HCT116 (cell line): ENCODE data around the gene HOXC12. TPM values are rescaled to one million over a fixed set of nuclear protein-coding genes. Genes with fewer than 3 reads are reported as not detected.

Source experiments
- ATAC-seq: fragments of 200-7000 bp; cut with Tn5 transposase; 2 replicates; pipeline ENCODE4 v1.9.1; 2020; ENCODE audit warnings: mild to moderate bottlenecking, moderate library complexity
- BruUV-seq: library from RNA; stranded (reverse); fragments of 400-500 nt; replicated peaks from 2 replicates; lab custom pipeline; 2021; lab: Mats Ljungman, UMichigan
- CTCF ChIA-PET: fragments of 300-600 bp; sonication (Branson Sonifier 250); formaldehyde crosslinking; loops from one replicate; lab custom pipeline; 2021; ENCODE audit warnings: antibody characterized with exemption; lab: Charles Lee
- POLR2A ChIA-PET: fragments of 300-600, 350-600 bp; sonication (Branson Sonifier 250); formaldehyde crosslinking; loops from one replicate; lab custom pipeline; 2021; ENCODE audit warnings: antibody characterized with exemption; lab: Charles Lee
- RAD21 ChIA-PET, 2 experiments: fragments of 300-600 bp; sonication (Branson Sonifier 250); formaldehyde crosslinking; loops; one replicate each; lab custom pipeline; 2023; ENCODE audit warnings: low total read pairs in 2 of 2; ENCODE audit not compliant: uncharacterized antibody in 2 of 2, unreplicated experiment in 2 of 2, low non-redundant PET in 1 of 2; lab: Charles Lee
- DNase-seq: peaks from one replicate; pipeline ENCODE4 v3.0.0-alpha.2; 2010; ENCODE audit warnings: low read depth, low spot score
- H2AFZ ChIP-seq: fragments of 200-600 bp; shearing (Covaris generic), sonication (generic); 2 replicates; pipeline ENCODE4 v1.6.1; 2017; ENCODE audit warnings: low read depth, mixed run types, mixed read lengths, antibody characterized with exemption, low read length; ENCODE audit not compliant: poor library complexity, severe bottlenecking
- H3K27ac ChIP-seq: 2 replicates; pipeline ENCODE4 v1.5.1; 2012; ENCODE audit warnings: low read depth, low read length
- H3K27me3 ChIP-seq: fragments of 200-600 bp; sonication (generic); 2 replicates; pipeline ENCODE4 v1.6.1; 2016; ENCODE audit warnings: mixed run types, low read length, mixed read lengths; ENCODE audit not compliant: insufficient read depth
- H3K36me3 ChIP-seq, 2 experiments: fragments of 200-500 bp in 1 of 2; fragments of 200-600 bp in 1 of 2; sonication (Bioruptor generic) in 1 of 2; sonication (generic) in 1 of 2; 2 replicates each; pipeline versions ENCODE4 v1.5.1 to v1.6.1; 2014 to 2016; ENCODE audit warnings: low read length in 2 of 2, inconsistent platforms in 1 of 2, mixed read lengths in 1 of 2, mixed run types in 1 of 2; ENCODE audit not compliant: insufficient read depth in 2 of 2, control insufficient read depth in 1 of 2
- H3K4me1 ChIP-seq, 2 experiments: fragments of 200-600 bp in 1 of 2; sonication (generic) in 1 of 2; 2 replicates each; pipeline versions ENCODE4 v1.5.1 to v1.6.1; 2012 to 2017; ENCODE audit warnings: low read length in 2 of 2, inconsistent platforms in 1 of 2, mild to moderate bottlenecking in 1 of 2, mixed read lengths in 1 of 2, mixed run types in 1 of 2, moderate library complexity in 1 of 2; ENCODE audit not compliant: insufficient read depth in 2 of 2, control insufficient read depth in 1 of 2
- H3K4me2 ChIP-seq: fragments of 200-600 bp; sonication (generic); 2 replicates; pipeline ENCODE4 v1.6.1; 2017; ENCODE audit warnings: mixed run types, low read length, mixed read lengths
- H3K4me3 ChIP-seq, 2 experiments: fragments of 200-600 bp in 1 of 2; sonication (generic) in 1 of 2; replicated peaks in 1 of 2; 2 replicates each; pipeline ENCODE4 v1.5.1; 2011 to 2016; ENCODE audit warnings: low read length in 2 of 2, control low read depth in 1 of 2, low read depth in 1 of 2, mild to moderate bottlenecking in 1 of 2, mixed read lengths in 1 of 2, mixed run types in 1 of 2
- H3K79me2 ChIP-seq: fragments of 200-600 bp; sonication (generic); 2 replicates; pipeline ENCODE4 v1.6.1; 2017; ENCODE audit warnings: mild to moderate bottlenecking, mixed run types, low read length, moderate library complexity, mixed read lengths; ENCODE audit not compliant: insufficient read depth
- H3K9ac ChIP-seq: fragments of 200-600 bp; sonication (generic); 2 replicates; pipeline ENCODE4 v1.6.1; 2016; ENCODE audit warnings: low read length, mixed read lengths
- H3K9me2 ChIP-seq: fragments of 200-600 bp; sonication (generic), shearing (Covaris generic); 2 replicates; pipeline ENCODE4 v1.6.1; 2017; ENCODE audit warnings: mixed run types, mild to moderate bottlenecking, moderate library complexity; ENCODE audit not compliant: insufficient read depth
- H3K9me3 ChIP-seq, 2 experiments: fragments of 200-500 bp in 1 of 2; fragments of 200-600 bp in 1 of 2; sonication (Bioruptor generic) in 1 of 2; sonication (generic) in 1 of 2; 2 replicates each; pipeline ENCODE4 v1.6.1; 2014 to 2017; ENCODE audit warnings: low read length in 2 of 2, mixed read lengths in 2 of 2, inconsistent platforms in 1 of 2, low read depth in 1 of 2, mild to moderate bottlenecking in 1 of 2, mixed run types in 1 of 2, moderate library complexity in 1 of 2; ENCODE audit not compliant: control insufficient read depth in 1 of 2, insufficient read depth in 1 of 2
- H4K20me1 ChIP-seq: fragments of 200-600 bp; sonication (generic), shearing (Covaris generic); 2 replicates; pipeline ENCODE4 v1.6.1; 2017; ENCODE audit warnings: mixed run types, mild to moderate bottlenecking, moderate library complexity; ENCODE audit not compliant: insufficient read depth
- CTCF ChIP-seq, 3 experiments: fragments of 200-600 bp in 1 of 3; sonication (generic) in 1 of 3; IDR thresholded peaks in 2 of 3; conservative IDR thresholded peaks in 1 of 3; 2 replicates each; pipeline ENCODE4 v1.5.1; 2012 to 2017; ENCODE audit warnings: low read depth in 2 of 3, low read length in 2 of 3, antibody characterized with exemption in 1 of 3, borderline replicate concordance in 1 of 3, control low read depth in 1 of 3, mild to moderate bottlenecking in 1 of 3, mixed read lengths in 1 of 3, mixed run types in 1 of 3, moderate library complexity in 1 of 3; ENCODE audit not compliant: insufficient read depth in 1 of 3
- EGR1 ChIP-seq: IDR thresholded peaks from 2 replicates; pipeline ENCODE4 v1.6.1; 2012; ENCODE audit warnings: low read depth
- ELF1 ChIP-seq: IDR thresholded peaks from 2 replicates; pipeline ENCODE4 v1.6.1; 2012; ENCODE audit warnings: low read depth, borderline replicate concordance
- EZH2 ChIP-seq: fragments of 200-600 bp; sonication (generic); IDR thresholded peaks from 2 replicates; pipeline ENCODE4 v1.6.1; 2017; ENCODE audit warnings: antibody characterized with exemption, mixed run types
- EZH2phosphoT487 ChIP-seq: fragments of 200-600 bp; IDR thresholded peaks from 2 replicates; pipeline ENCODE4 v1.6.1; 2018; ENCODE audit warnings: antibody characterized with exemption, borderline replicate concordance
- JUND ChIP-seq: IDR thresholded peaks from 2 replicates; pipeline ENCODE4 v1.6.1; 2012
- POLR2AphosphoS5 ChIP-seq: IDR thresholded peaks from 2 replicates; pipeline ENCODE4 v1.6.1; 2011; ENCODE audit warnings: mild to moderate bottlenecking, low read depth, low read length, moderate library complexity
- REST ChIP-seq: IDR thresholded peaks from 2 replicates; pipeline ENCODE4 v1.6.1; 2012; ENCODE audit warnings: low read depth
- SIN3A ChIP-seq: IDR thresholded peaks from 2 replicates; pipeline ENCODE4 v1.6.1; 2012; ENCODE audit warnings: low read depth
- SRF ChIP-seq: IDR thresholded peaks from 2 replicates; pipeline ENCODE4 v1.6.1; 2012; ENCODE audit warnings: low read depth
- TCF7L2 ChIP-seq: IDR thresholded peaks from 2 replicates; pipeline ENCODE4 v1.7.0; 2011; ENCODE audit warnings: borderline replicate concordance, inconsistent platforms; ENCODE audit not compliant: insufficient read depth, insufficient read length; ENCODE audit errors: extremely low read depth
- YY1 ChIP-seq: IDR thresholded peaks from 2 replicates; pipeline ENCODE4 v1.6.1; 2011; ENCODE audit warnings: low read length, low read depth, moderate library complexity, mild to moderate bottlenecking; ENCODE audit not compliant: insufficient replicate concordance; ENCODE audit errors: extremely low read depth
- ZFX ChIP-seq: fragments of 450-650 bp; IDR thresholded peaks from 2 replicates; pipeline ENCODE4 v1.6.1; 2017
- ZNF274 ChIP-seq: fragments of 200-500 bp; sonication (Bioruptor generic); IDR thresholded peaks from 2 replicates; pipeline ENCODE4 v1.6.1; 2014; ENCODE audit warnings: mild to moderate bottlenecking, low read depth, low read length, inconsistent platforms
- intact Hi-C: fragments of 100-400 bp; cut with micrococcal nuclease; formaldehyde crosslinking; loops from 2 replicates; pipeline ENCODE4 v1.10.0; 2022
- total RNA-seq: library from RNA; stranded (reverse); gene quantifications from one replicate; pipeline ENCODE4 v1.2.1, GENCODE V29; 2021; ENCODE audit not compliant: unreplicated experiment
- TF ChIP-seq, protein P1 (sequence below): IDR thresholded peaks from 2 replicates; pipeline ENCODE4 v1.6.1; 2012

The HOXC12 gene
- total RNA-seq, 1 experiment from 2014 or later = not detected

- CTCF ChIA-PET = interaction anchor here (1.1 to 2.2 kb wide), 4 partner anchors 18 to 205 kb away, joined by 3 to 8 read pairs (median 6); partner anchors contain the start of gene HOXC10
- H3K9me3 ChIP-seq = no peaks in the 10 kb centered on the region
- TF ChIP-seq EZH2 = no peak
- TF ChIP-seq ZNF274 = no peak
- no peak for TF ChIP-seq POLR2AphosphoS5
- no peak for TF ChIP-seq SIN3A
- no peak for TF ChIP-seq REST
- TF ChIP-seq JUND = no peak
- TF ChIP-seq, protein P1, sequence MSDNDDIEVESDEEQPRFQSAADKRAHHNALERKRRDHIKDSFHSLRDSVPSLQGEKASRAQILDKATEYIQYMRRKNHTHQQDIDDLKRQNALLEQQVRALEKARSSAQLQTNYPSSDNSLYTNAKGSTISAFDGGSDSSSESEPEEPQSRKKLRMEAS = no peak
- TF ChIP-seq ELF1 = no peak
- no peak for TF ChIP-seq EGR1
- TF ChIP-seq EZH2phosphoT487 = no peak
- no peak for TF ChIP-seq SRF
- no peak for TF ChIP-seq ZFX
- no peak for TF ChIP-seq YY1
- no peak for TF ChIP-seq CTCF (IDR thresholded peaks at IDR 0.05 in 2 of 3, conservative IDR thresholded peaks at IDR 0.05 in 1 of 3; ENCODE audit: borderline replicate concordance in 1 of 3, insufficient read depth in 1 of 3, low read depth in 2 of 3, low read length in 2 of 3)
- no peak for TF ChIP-seq TCF7L2
- TF ChIP-seq, all 23 proteins: peak for 0
- no peak overlapping the region for H3K9ac ChIP-seq
- H3K27ac ChIP-seq = no peak overlapping the region
- no peaks in the 10 kb centered on the region for H3K27me3 ChIP-seq
- ATAC-seq = no peak
- no peak for DNase-seq
- POLR2A ChIA-PET = no interaction called here
- no peak overlapping the region for H3K4me3 ChIP-seq
- H3K9me2 ChIP-seq = no peaks in the 10 kb centered on the region
- no peaks in the 10 kb centered on the region for H4K20me1 ChIP-seq
- intact Hi-C loops = no loop called here
- H3K36me3 ChIP-seq = peaks cover 0 to 6% of the 10 kb centered on the region in 2 experiments; a peak in 1 of 4 replicates
- no peak overlapping the region for H2AFZ ChIP-seq
- peaks cover 13 to 31% of the 10 kb centered on the region in 2 experiments for H3K4me1 ChIP-seq
- H3K79me2 ChIP-seq = peaks cover 28% of the 10 kb centered on the region
- RAD21 ChIA-PET = interaction anchor here in 1 of 2 experiments (0.6 kb wide), 1 partner anchor 8 kb away, joined by 3 read pairs; no protein-coding TSS in a partner anchor
- no TSS peak for BruUV-seq
- no peak overlapping the region for H3K4me2 ChIP-seq
These were observed 48.2 kb downstream of the HOXC12 start for GRCh38 chr12:54002915-54003389.
